K562 (cell line): ENCODE data around the gene CENPC. TPM values are rescaled to one million over a fixed set of nuclear protein-coding genes. Genes with fewer than 3 reads are reported as not detected.
A peak's percentile ranks its signal among the peaks of the same experiment; 100 is the strongest.
"Not testable (repeated sequence)": the region's sequence is repeated elsewhere in the genome, so short reads cannot be mapped to it uniquely, and the experiment has no call there.

Source experiments
- ATAC-seq: fragments of 200-7000 bp; cut with Tn5 transposase; 3 replicates; pipeline ENCODE4 v1.9.1; 2020; ENCODE audit warnings: moderate library complexity
- BruUV-seq: library from RNA; stranded (reverse); fragments of 400-500 nt; replicated peaks from 2 replicates; lab custom pipeline; 2021; lab: Mats Ljungman, UMichigan
- CTCF ChIA-PET: fragments of 300-600 bp; formaldehyde crosslinking; extraction: SDS; loops from one replicate; lab custom pipeline; 2021; ENCODE audit warnings: low intra/inter-chr PET ratio; lab: Yijun Ruan, JAX
- POLR2A ChIA-PET: fragments of 300-600, 350-650 bp; sonication (Branson Sonifier 250); formaldehyde crosslinking; extraction: SDS; loops from one replicate; lab custom pipeline; 2021; ENCODE audit warnings: antibody characterized with exemption, inconsistent platforms; lab: Yijun Ruan, JAX
- DNase-seq, 4 experiments: peaks; one replicate each; pipeline versions ENCODE4 v3.0.0 to v3.0.0-alpha.2; 2011 to 2018; ENCODE audit warnings: low spot score in 3 of 4, mixed read lengths in 3 of 4; ENCODE audit errors: extremely low read depth in 1 of 4
- FAIRE-seq: peaks from 2 replicates; lab custom pipeline; 2011; peaks lifted over from hg19 to GRCh38; lab: Jason Lieb, UNC
- H2AFZ ChIP-seq: 2 replicates; pipeline ENCODE4 v1.6.0; 2011; ENCODE audit warnings: low read depth, low read length, control low read depth, inconsistent platforms
- H3K27ac ChIP-seq: fragments of 200-600 bp; 3 replicates; pipeline ENCODE4 v1.8.0; 2011; ENCODE audit warnings: low read depth, mild to moderate bottlenecking, control low read depth, inconsistent platforms, low read length, moderate library complexity, mixed read lengths; ENCODE audit errors: extremely low read depth
- H3K27me3 ChIP-seq, 2 experiments: fragments of 300-600 bp in 1 of 2; 2 replicates in 1 of 2; 3 replicates in 1 of 2; pipeline versions ENCODE4 v1.6.0 to v1.8.0; 2011; ENCODE audit warnings: inconsistent platforms in 2 of 2, low read length in 2 of 2, mild to moderate bottlenecking in 1 of 2, mixed read lengths in 1 of 2, moderate library complexity in 1 of 2; ENCODE audit not compliant: control insufficient read depth in 2 of 2, insufficient read depth in 2 of 2
- H3K36me3 ChIP-seq: fragments of 300-600 bp; 3 replicates; pipeline ENCODE4 v1.8.0; 2011; ENCODE audit warnings: mild to moderate bottlenecking, low read length, inconsistent platforms; ENCODE audit not compliant: control insufficient read depth, insufficient read depth
- H3K4me1 ChIP-seq, 2 experiments: fragments of 200-600 bp in 1 of 2; replicated peaks in 1 of 2; 2 replicates in 1 of 2; 3 replicates in 1 of 2; pipeline versions ENCODE4 v1.5.1 to v1.8.0; 2011; ENCODE audit warnings: inconsistent platforms in 2 of 2, low read length in 2 of 2, mild to moderate bottlenecking in 1 of 2, mixed read lengths in 1 of 2, moderate library complexity in 1 of 2; ENCODE audit not compliant: control insufficient read depth in 2 of 2, insufficient read depth in 2 of 2
- H3K4me2 ChIP-seq: 2 replicates; pipeline ENCODE4 v1.6.1; 2011; ENCODE audit warnings: low read length, control low read depth, inconsistent platforms, mixed read lengths; ENCODE audit not compliant: insufficient read depth
- H3K4me3 ChIP-seq: fragments of 200-600 bp; sonication (generic), shearing (Covaris generic); 2 replicates; pipeline ENCODE4 v1.5.1; 2016; ENCODE audit warnings: control low read depth, inconsistent platforms
- H3K79me2 ChIP-seq: fragments of 200-600 bp; 3 replicates; pipeline ENCODE4 v1.8.0; 2011; ENCODE audit warnings: low read length, inconsistent platforms; ENCODE audit not compliant: control insufficient read depth, insufficient read depth
- H3K9ac ChIP-seq, 2 experiments: 2 replicates each; pipeline versions ENCODE4 v1.6.0 to v1.6.1; 2011; ENCODE audit warnings: low read depth in 2 of 2, low read length in 2 of 2, control low read depth in 1 of 2, inconsistent platforms in 1 of 2, mild to moderate bottlenecking in 1 of 2, mixed read lengths in 1 of 2; ENCODE audit not compliant: insufficient read depth in 1 of 2
- H3K9me1 ChIP-seq: one replicate; pipeline ENCODE4 v1.6.0; 2011; ENCODE audit warnings: inconsistent platforms, mild to moderate bottlenecking, low read length, moderate library complexity; ENCODE audit not compliant: control insufficient read depth, insufficient read depth
- H3K9me3 ChIP-seq: replicated peaks from 2 replicates; pipeline ENCODE4 v1.5.1; 2011; ENCODE audit warnings: low read depth, low read length, inconsistent platforms; ENCODE audit not compliant: control insufficient read depth, insufficient read depth
- H4K20me1 ChIP-seq: replicated peaks from 2 replicates; pipeline ENCODE4 v1.6.1; 2011; ENCODE audit warnings: low read length, inconsistent platforms, mixed read lengths; ENCODE audit not compliant: control insufficient read depth, insufficient read depth
- BCOR ChIP-seq: fragments of 450-650 bp; IDR thresholded peaks from 2 replicates; pipeline ENCODE4 v1.6.1; 2016
- CBX3 ChIP-seq, 2 experiments: IDR thresholded peaks; 1 replicate in 1 of 2; 2 replicates in 1 of 2; pipeline ENCODE4 v1.6.1; 2012; ENCODE audit warnings: inconsistent platforms in 2 of 2, low read length in 2 of 2, borderline replicate concordance in 1 of 2, control low read depth in 1 of 2
- TRIM28 ChIP-seq: fragments of 450-650 bp; IDR thresholded peaks from 2 replicates; pipeline ENCODE4 v1.6.1; 2017
- ZFP1 ChIP-seq: fragments of 450-650 bp; formaldehyde crosslinking; IDR thresholded peaks from 2 replicates; pipeline ENCODE4 v1.4.0; 2020; ENCODE audit warnings: mild to moderate bottlenecking, mixed read lengths
- ZFP36 ChIP-seq: fragments of 150-350 bp; IDR thresholded peaks from 2 replicates; pipeline ENCODE4 v1.6.1; 2018; ENCODE audit warnings: low read length, low read depth; ENCODE audit not compliant: partially characterized antibody
- ZNF146 ChIP-seq: IDR thresholded peaks from one replicate; pipeline ENCODE4 v1.6.1; 2018; ENCODE audit warnings: missing compliant biosample characterization; ENCODE audit not compliant: unreplicated experiment
- ZNF766 ChIP-seq: fragments of 200-800 bp; sonication (Bioruptor generic); conservative IDR thresholded peaks from 2 replicates; pipeline ENCODE4 v1.6.1; 2016; ENCODE audit warnings: missing genetic modification characterization, missing compliant biosample characterization
- WGBS: fragments of 100-300 bp; shearing (Covaris generic); methylation state at CpG from one replicate; pipeline ENCODE4 v1.1.6; 2016; ENCODE audit warnings: low coverage, mixed read lengths; ENCODE audit not compliant: insufficient coverage; ENCODE audit errors: missing lambda C conversion rate; 5-methylcytosine and 5-hydroxymethylcytosine counted together
- in situ Hi-C: fragments of 300-500 bp; cut with MboI; formaldehyde crosslinking; loops from 4 replicates; pipeline ENCODE4 v1.15.0; 2018; ENCODE audit warnings: inconsistent platforms, mixed read lengths
- intact Hi-C: fragments of 100-400 bp; cut with micrococcal nuclease; formaldehyde crosslinking; loops from 2 replicates; pipeline ENCODE4 v1.14.2; 2022
- polyA plus RNA-seq, 8 experiments: library from polyadenylated mRNA; depleted of rRNA in 4 of 8; stranded (reverse) in 5 of 8; unstranded in 3 of 8; fragments of >200 nt; fragmentation: Nextera tagmentation in 2 of 8; fragmentation: Illumina TruSeq in 1 of 8; extraction: Ambion mirVana in 2 of 8; extraction: Trizol in 1 of 8; gene quantifications; 2 replicates each; pipeline versions ENCODE4 v1.2.1 to v1.2.3, GENCODE V29; 2011 to 2014; ENCODE audit warnings: inconsistent platforms in 1 of 8, missing spikeins in 1 of 8
- total RNA-seq, 7 experiments: library from RNA; depleted of rRNA in 6 of 7; stranded (reverse); fragments of >200 nt in 6 of 7; fragmentation: Illumina TruSeq in 2 of 7; extraction: Trizol in 2 of 7; gene quantifications; 2 replicates each; pipeline versions ENCODE4 v1.2.1 to v1.2.3, GENCODE V29; 2011 to 2021; ENCODE audit warnings: low replicate concordance in 1 of 7

CENPC gene
- total and polyA plus RNA-seq, 9 of the 15 experiments (the other 6 are each of a cell fraction or from before 2014, with no cell fraction given), result 18.1 to 48.5 (median 30.8) TPM

GRCh38 chr4:67533112-67533511 is 12.2 kb downstream of the CENPC start:
- Histone ChIP-seq H2AFZ (no peak overlapping the region), H3K4me2 (no peak overlapping the region), H3K4me1 (no peaks in the 10 kb centered on the region), H3K9me1 (no peaks in the 10 kb centered on the region), H3K36me3 (peaks cover 82% of the 10 kb centered on the region), H3K27me3 (no peaks in the 10 kb centered on the region), H3K4me3 (no peak overlapping the region), H3K79me2 (peaks cover 30% of the 10 kb centered on the region), H3K9me3 (peaks cover 11% of the 10 kb centered on the region), H3K9ac (no peak overlapping the region), H4K20me1 (no peaks in the 10 kb centered on the region), H3K27ac (no peak overlapping the region)
- DNase-seq, result no peak
- no peak for TF ChIP-seq ZFP1 (CRISPR knock-in tag)
- TF ChIP-seq ZFP36, result peak; percentile 86
- TF ChIP-seq ZNF766, result peak; percentile 84
- TF ChIP-seq TRIM28, result peak; percentile 42; the same call in 1 of the 2 replicates
- peak in 1 of 2 experiments; percentile 82; a peak in 2 of 3 replicates for TF ChIP-seq CBX3 (IDR thresholded peaks at IDR 0.05; ENCODE audit: borderline replicate concordance in 1 of 2, low read length in 2 of 2)
- ChIA-PET CTCF (no interaction called here), POLR2A (no interaction called here)
- ATAC-seq, result no peak
- FAIRE-seq, result no peak
- in situ Hi-C loops, result no loop called here
- 90% methylated on average over 3 of the region's 3 CpGs for WGBS
- intact Hi-C loops, result no loop called here
- BruUV-seq, result no TSS peak

GRCh38 chr4:67532397-67532796 is 12.9 kb downstream of the CENPC start:
- H3K27ac ChIP-seq, H2AFZ ChIP-seq, ATAC-seq, H3K4me2 ChIP-seq, FAIRE-seq, H3K9me1 ChIP-seq, BruUV-seq, H3K27me3 ChIP-seq, H3K9ac ChIP-seq, DNase-seq, intact Hi-C loops, CTCF ChIA-PET, H3K4me1 ChIP-seq, H4K20me1 ChIP-seq, H3K4me3 ChIP-seq, POLR2A ChIA-PET, in situ Hi-C loops: not testable (repeated sequence)
- Histone ChIP-seq H3K36me3 (peaks cover 83% of the 10 kb centered on the region), H3K79me2 (peaks cover 37% of the 10 kb centered on the region), H3K9me3 (peaks cover 11% of the 10 kb centered on the region)
- WGBS, result 97% methylated on average over 4 of the region's 4 CpGs
- TF ChIP-seq BCOR, result peak; percentile 56; the same call in 1 of the 2 replicates
- peak; percentile 82 for TF ChIP-seq ZNF146 (CRISPR knock-in tag)
